ENCODE results near the gene CLDN22. TPM values are rescaled to one million over a fixed set of nuclear protein-coding genes. Genes with fewer than 3 reads are reported as not detected.

Gene CLDN22
- total RNA-seq, 1 experiment from 2014 or later, result not detected

- no peaks in the 10 kb centered on the region for H3K27me3 Mint-ChIP-seq (ENCODE audit: insufficient read depth, unreplicated experiment)
- H3K27ac Mint-ChIP-seq (ENCODE audit: low read depth, unreplicated experiment), result no peak overlapping the region
- CTCF ChIA-PET, result interaction anchor here (1.1 kb wide), 1 partner anchor 86 kb away, joined by 3 read pairs; no protein-coding TSS in a partner anchor
- no peaks in the 10 kb centered on the region for H3K9me3 Mint-ChIP-seq (ENCODE audit: unreplicated experiment)
- H3K4me1 Mint-ChIP-seq (ENCODE audit: insufficient read depth, unreplicated experiment), result no peaks in the 10 kb centered on the region
- POLR2A ChIA-PET, result no interaction called here
- intact Hi-C loops (cut with micrococcal nuclease), result no loop called here
- no peak overlapping the region for H3K4me3 Mint-ChIP-seq (ENCODE audit: unreplicated experiment)
- TF ChIP-seq CTCF (IDR thresholded peaks at IDR 0.05; ENCODE audit: unreplicated experiment), result no peak
- no peak for DNase-seq (ENCODE audit: unreplicated experiment)
- BruUV-seq (replicated peaks), result no TSS peak
- H3K36me3 Mint-ChIP-seq (ENCODE audit: insufficient read depth, unreplicated experiment), result peaks cover 32% of the 10 kb centered on the region
Measured at GRCh38 chr4:183312841-183313240, 7.2 kb downstream of the CLDN22 start.

- DNase-seq (ENCODE audit: unreplicated experiment), result no peak
- no peaks in the 10 kb centered on the region for H3K9me3 Mint-ChIP-seq (ENCODE audit: unreplicated experiment)
- ChIA-PET POLR2A (interaction anchor here (0.6 to 0.9 kb wide), 2 partner anchors 11 to 234 kb away, joined by 3 read pairs; no protein-coding TSS in a partner anchor), CTCF (interaction anchor here (0.7 kb wide), 1 partner anchor 313 kb away, joined by 5 read pairs; no protein-coding TSS in a partner anchor)
- TF ChIP-seq CTCF (IDR thresholded peaks at IDR 0.05; ENCODE audit: unreplicated experiment), result no peak
- intact Hi-C loops (cut with micrococcal nuclease), result no loop called here
- no peaks in the 10 kb centered on the region for H3K4me1 Mint-ChIP-seq (ENCODE audit: insufficient read depth, unreplicated experiment)
- H3K27me3 Mint-ChIP-seq (ENCODE audit: insufficient read depth, unreplicated experiment), result no peaks in the 10 kb centered on the region
- no peak overlapping the region for H3K4me3 Mint-ChIP-seq (ENCODE audit: unreplicated experiment)
- H3K27ac Mint-ChIP-seq (ENCODE audit: low read depth, unreplicated experiment), result no peak overlapping the region
- H3K36me3 Mint-ChIP-seq (ENCODE audit: insufficient read depth, unreplicated experiment), result peaks cover 4% of the 10 kb centered on the region
- no TSS peak for BruUV-seq (replicated peaks)
Measured at GRCh38 chr4:183306811-183307210, 13.3 kb downstream of the CLDN22 start.

- no TSS peak for BruUV-seq (replicated peaks)
- Mint-ChIP-seq H3K27me3 (ENCODE audit: insufficient read depth, unreplicated experiment) (no peaks in the 10 kb centered on the region), H3K4me3 (ENCODE audit: unreplicated experiment) (no peak overlapping the region), H3K27ac (ENCODE audit: low read depth, unreplicated experiment) (no peak overlapping the region), H3K9me3 (ENCODE audit: unreplicated experiment) (no peaks in the 10 kb centered on the region), H3K36me3 (ENCODE audit: insufficient read depth, unreplicated experiment) (no peaks in the 10 kb centered on the region), H3K4me1 (ENCODE audit: insufficient read depth, unreplicated experiment) (no peaks in the 10 kb centered on the region)
- no peak for DNase-seq (ENCODE audit: unreplicated experiment)
- ChIA-PET POLR2A (no interaction called here), CTCF (interaction anchor here (0.7 kb wide), 1 partner anchor 18 kb away, joined by 3 read pairs; the partner anchor contains the start of gene CLDN24)
- intact Hi-C loops (cut with micrococcal nuclease), result no loop called here
- no peak for TF ChIP-seq CTCF (IDR thresholded peaks at IDR 0.05; ENCODE audit: unreplicated experiment)
Measured at GRCh38 chr4:183304538-183304937, 15.5 kb downstream of the CLDN22 start.

- intact Hi-C loops (cut with micrococcal nuclease), result no loop called here
- TF ChIP-seq CTCF (IDR thresholded peaks at IDR 0.05; ENCODE audit: unreplicated experiment), result no peak
- no peaks in the 10 kb centered on the region for H3K4me1 Mint-ChIP-seq (ENCODE audit: insufficient read depth, unreplicated experiment)
- POLR2A ChIA-PET, result interaction anchor here (0.7 kb wide), 1 partner anchor 210 kb away, joined by 3 read pairs; no protein-coding TSS in a partner anchor
- H3K36me3 Mint-ChIP-seq (ENCODE audit: insufficient read depth, unreplicated experiment), result no peaks in the 10 kb centered on the region
- DNase-seq (ENCODE audit: unreplicated experiment), result no peak
- CTCF ChIA-PET, result interaction anchor here (0.7 to 1.1 kb wide), 4 partner anchors 13 to 106 kb away, joined by 3 to 4 read pairs (median 3); partner anchors contain the start of gene CLDN24
- H3K27me3 Mint-ChIP-seq (ENCODE audit: insufficient read depth, unreplicated experiment), result no peaks in the 10 kb centered on the region
- BruUV-seq (replicated peaks), result no TSS peak
- H3K27ac Mint-ChIP-seq (ENCODE audit: low read depth, unreplicated experiment), result no peak overlapping the region
- H3K9me3 Mint-ChIP-seq (ENCODE audit: unreplicated experiment), result no peaks in the 10 kb centered on the region
- H3K4me3 Mint-ChIP-seq (ENCODE audit: unreplicated experiment), result no peak overlapping the region
Measured at GRCh38 chr4:183304067-183304466, 16.0 kb downstream of the CLDN22 start.
